H1 (cell line): ENCODE data around the gene OR2B3. TPM values are rescaled to one million over a fixed set of nuclear protein-coding genes. Genes with fewer than 3 reads are reported as not detected.

Experiments used
- CBX8 ChIP-seq: fragments of 300-800, 300-1000 bp; sonication (generic); IDR thresholded peaks from 2 replicates; pipeline ENCODE4 v1.7.1; 2016; ENCODE audit warnings: low read depth, low read length, borderline replicate concordance
- GTF2F1 ChIP-seq: IDR thresholded peaks from 2 replicates; pipeline ENCODE4 v1.6.1; 2012; ENCODE audit warnings: low read depth, low read length, improper control_type of control experiment, borderline replicate concordance
- KDM5A ChIP-seq: fragments of 200-600 bp; IDR thresholded peaks from 2 replicates; pipeline ENCODE4 v1.7.1; 2012; ENCODE audit warnings: mild to moderate bottlenecking, low read length, inconsistent platforms, mixed read lengths
- RAD21 ChIP-seq, 2 experiments: IDR thresholded peaks in 1 of 2; conservative IDR thresholded peaks in 1 of 2; 2 replicates each; pipeline ENCODE4 v1.6.1; 2011; ENCODE audit warnings: low read depth in 2 of 2, low read length in 2 of 2, improper control_type of control experiment in 1 of 2, inconsistent platforms in 1 of 2, mild to moderate bottlenecking in 1 of 2, moderate library complexity in 1 of 2
- RNF2 ChIP-seq: fragments of 200-900, 300-1000 bp; sonication (generic); IDR thresholded peaks from 2 replicates; pipeline ENCODE4 v1.7.1; 2016; ENCODE audit warnings: borderline replicate concordance, low read depth, mild to moderate bottlenecking, antibody characterized with exemption, low read length; ENCODE audit not compliant: poor library complexity, severe bottlenecking; ENCODE audit errors: missing control alignments
- TCF12 ChIP-seq: IDR thresholded peaks from 2 replicates; pipeline ENCODE4 v1.6.1; 2011; ENCODE audit warnings: low read depth, mild to moderate bottlenecking, low read length
- polyA plus RNA-seq, 7 experiments: library from polyadenylated mRNA; depleted of rRNA in 3 of 7; stranded (reverse) in 5 of 7; unstranded in 2 of 7; fragments of >200 nt in 5 of 7; fragments of 200-250 nt in 2 of 7; gene quantifications; 1 replicate in 5 of 7; 2 replicates in 1 of 7; 4 replicates in 1 of 7; pipeline versions ENCODE4 v1.2.1 to v1.2.3, GENCODE V29; 2011 to 2013; ENCODE audit warnings: missing spikeins in 2 of 7, mixed read lengths in 2 of 7
- total RNA-seq: library from RNA; stranded (reverse); fragmentation: NEBNext Ultra II Directional; extraction: Animal tissue kit (Norgen Biotek cat#: 25700); gene quantifications from 2 replicates; pipeline ENCODE4 v1.2.1, GENCODE V29; 2021

OR2B3 gene
- total and polyA plus RNA-seq, 2 of the 8 experiments (the other 6 are each of a cell fraction or from before 2014, with no cell fraction given) = not detected

DNA sequence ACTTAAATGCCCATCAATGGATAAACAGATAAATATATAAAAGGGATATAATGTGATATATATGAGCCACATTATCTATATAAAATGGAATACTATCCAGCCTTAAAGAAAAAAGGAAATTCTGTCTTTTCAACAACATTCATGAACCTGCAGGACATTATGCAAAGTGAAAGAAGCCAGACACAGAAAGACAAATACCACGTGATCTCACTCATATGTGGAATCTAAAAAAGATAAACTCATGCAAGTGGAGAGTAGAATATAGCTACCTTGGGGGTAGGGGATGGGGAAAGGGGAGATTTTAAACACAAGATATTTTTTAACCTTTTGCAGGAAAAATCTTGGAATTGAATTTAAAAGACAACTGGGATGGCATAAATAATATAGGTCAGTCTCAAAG is 10.7 kb upstream of the OR2B3 start (continued):
- TF ChIP-seq RNF2 (no peak), KDM5A (no peak), CBX8 (no peak), RAD21 (IDR thresholded peaks at IDR 0.05 in 1 of 2, conservative IDR thresholded peaks at IDR 0.05 in 1 of 2; ENCODE audit: low read depth in 2 of 2, low read length in 2 of 2) (no peak), TCF12 (no peak), GTF2F1 (no peak)
- TF ChIP-seq, all 59 proteins: peak for 0
